ENCODE measurements around the gene YPEL1. TPM values are rescaled to one million over a fixed set of nuclear protein-coding genes. Genes with fewer than 3 reads are reported as not detected.

Gene YPEL1
- total and polyA plus RNA-seq, 2 donors (not counting 1 experiment from before 2014, with no cell fraction given) = 14.9 to 17.0 TPM

DNA sequence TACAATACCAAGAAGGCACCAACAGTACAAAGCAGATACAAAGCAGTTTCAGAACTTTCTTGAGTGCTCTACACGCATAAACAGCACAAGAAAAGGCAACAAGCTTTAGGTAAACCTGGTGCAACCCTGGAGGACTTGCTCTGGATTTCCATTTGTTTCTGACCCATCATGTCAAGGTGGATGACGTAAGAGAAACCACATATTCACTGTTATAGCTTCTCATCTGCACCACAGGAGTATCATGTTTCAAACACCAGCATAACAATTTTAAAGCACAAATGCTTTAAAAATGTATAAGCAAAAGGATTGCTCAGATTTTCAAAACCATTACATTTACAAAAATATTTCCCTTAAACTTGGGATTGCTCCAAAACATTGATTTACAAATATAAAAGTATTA lies 25.0 kb upstream of the YPEL1 start:
- H3K4me1 Mint-ChIP-seq = peaks cover 6% of the 10 kb centered on the region
- no peaks in the 10 kb centered on the region for H3K9me3 Mint-ChIP-seq (ENCODE audit: insufficient read depth)
- no peaks in the 10 kb centered on the region for H3K27me3 Mint-ChIP-seq
- Histone ChIP-seq H3K9me3 (ENCODE audit: control extremely low read depth in 1 of 3, control insufficient read depth in 2 of 3, insufficient read depth in 1 of 3, low read length in 2 of 3) (no peaks in the 10 kb centered on the region), H3K27ac (ENCODE audit: low read length in 2 of 2) (no peak overlapping the region), H3K27me3 (replicated peaks in 1 of 4; ENCODE audit: control extremely low read depth in 1 of 4, control insufficient read depth in 3 of 4, insufficient read depth in 4 of 4, low read length in 3 of 4) (no peaks in the 10 kb centered on the region), H3K4me1 (ENCODE audit: control insufficient read depth in 2 of 2, insufficient read depth in 2 of 2, low read length in 2 of 2) (peaks cover 0 to 2% of the 10 kb centered on the region in 2 donors), H3K9ac (ENCODE audit: low read length) (no peak overlapping the region), H4K20me1 (ENCODE audit: control insufficient read depth, insufficient read depth, low read length, poor library complexity, severe bottlenecking) (peaks cover 20% of the 10 kb centered on the region), H3K4me3 (ENCODE audit: control extremely low read depth in 1 of 5, extremely low read depth in 1 of 5, insufficient read depth in 1 of 5, low read depth in 2 of 5, low read length in 4 of 5) (no peak overlapping the region), H2AFZ (ENCODE audit: insufficient read depth, low read depth, low read length, poor library complexity, severe bottlenecking) (no peak overlapping the region), H3K4me2 (replicated peaks; ENCODE audit: low read depth, low read length, poor library complexity, severe bottlenecking) (no peak overlapping the region), H3K36me3 (replicated peaks in 1 of 2; ENCODE audit: control extremely low read depth in 1 of 2, control insufficient read depth in 1 of 2, extremely low read depth in 1 of 2, insufficient read depth in 2 of 2, low read length in 1 of 2) (peaks cover 18 to 61% of the 10 kb centered on the region in 2 experiments), H3K79me2 (ENCODE audit: control insufficient read depth, insufficient read depth, low read length) (no peaks in the 10 kb centered on the region)
- WGBS (ENCODE audit: insufficient coverage) = 90% methylated on average over 2 of the region's 2 CpGs
- ChIA-PET CTCF (interaction anchor here (0.7 to 1.2 kb wide), 3 partner anchors 47 to 211 kb away, joined by 3 read pairs; no protein-coding TSS in a partner anchor), POLR2A (no interaction called here)
- intact Hi-C loops (cut with micrococcal nuclease) = no loop called here
- TF ChIP-seq, protein P1, sequence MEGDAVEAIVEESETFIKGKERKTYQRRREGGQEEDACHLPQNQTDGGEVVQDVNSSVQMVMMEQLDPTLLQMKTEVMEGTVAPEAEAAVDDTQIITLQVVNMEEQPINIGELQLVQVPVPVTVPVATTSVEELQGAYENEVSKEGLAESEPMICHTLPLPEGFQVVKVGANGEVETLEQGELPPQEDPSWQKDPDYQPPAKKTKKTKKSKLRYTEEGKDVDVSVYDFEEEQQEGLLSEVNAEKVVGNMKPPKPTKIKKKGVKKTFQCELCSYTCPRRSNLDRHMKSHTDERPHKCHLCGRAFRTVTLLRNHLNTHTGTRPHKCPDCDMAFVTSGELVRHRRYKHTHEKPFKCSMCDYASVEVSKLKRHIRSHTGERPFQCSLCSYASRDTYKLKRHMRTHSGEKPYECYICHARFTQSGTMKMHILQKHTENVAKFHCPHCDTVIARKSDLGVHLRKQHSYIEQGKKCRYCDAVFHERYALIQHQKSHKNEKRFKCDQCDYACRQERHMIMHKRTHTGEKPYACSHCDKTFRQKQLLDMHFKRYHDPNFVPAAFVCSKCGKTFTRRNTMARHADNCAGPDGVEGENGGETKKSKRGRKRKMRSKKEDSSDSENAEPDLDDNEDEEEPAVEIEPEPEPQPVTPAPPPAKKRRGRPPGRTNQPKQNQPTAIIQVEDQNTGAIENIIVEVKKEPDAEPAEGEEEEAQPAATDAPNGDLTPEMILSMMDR (IDR thresholded peaks at IDR 0.05) = no peak
- TF ChIP-seq EZH2 (IDR thresholded peaks at IDR 0.05; ENCODE audit: borderline replicate concordance, insufficient read depth, low read depth, low read length, poor library complexity, severe bottlenecking) = no peak
- H3K27ac Mint-ChIP-seq = no peak overlapping the region
- DNase-seq (no peak), ATAC-seq (ENCODE audit: low read depth) (no peak)
- H3K4me3 Mint-ChIP-seq = no peak overlapping the region

DNA sequence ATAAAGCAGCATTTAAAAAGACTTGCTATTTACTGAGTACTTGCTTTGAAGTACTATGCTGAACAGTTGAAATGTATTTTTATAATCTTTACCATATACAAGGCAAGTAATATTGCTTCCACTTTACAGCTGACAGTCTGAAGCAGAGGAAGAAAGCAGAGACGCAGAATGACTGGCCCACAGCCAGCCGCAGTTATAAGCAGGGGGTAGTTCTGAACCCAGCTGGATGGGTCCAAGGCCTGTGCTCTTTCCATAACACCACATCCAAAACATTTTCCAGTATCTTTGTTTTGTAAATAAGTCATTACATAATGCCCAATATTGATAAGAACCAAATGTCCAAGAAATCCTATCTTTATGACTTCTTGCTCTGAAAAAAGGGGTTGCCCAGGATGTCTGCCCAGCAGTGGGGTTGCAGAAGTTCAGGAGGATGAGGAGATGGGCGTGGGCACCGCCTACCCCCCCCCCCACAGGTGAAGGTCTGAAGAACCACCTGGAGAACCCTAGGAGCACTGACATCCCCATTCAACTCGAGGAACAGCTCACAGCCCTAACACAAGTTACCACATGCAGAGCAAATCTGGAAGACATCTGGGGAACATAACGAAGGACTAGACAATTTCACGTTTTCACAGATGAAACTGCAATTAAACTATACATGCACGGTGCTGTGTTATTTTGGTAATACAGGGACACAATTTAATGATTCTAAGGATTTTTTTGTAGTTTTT lies 24.2 kb upstream of the YPEL1 start:
- ATAC-seq (ENCODE audit: low read depth) = no peak
- TF ChIP-seq, protein P1 (IDR thresholded peaks at IDR 0.05) = no peak
- no peak for TF ChIP-seq EZH2 (IDR thresholded peaks at IDR 0.05; ENCODE audit: borderline replicate concordance, insufficient read depth, low read depth, low read length, poor library complexity, severe bottlenecking)
- no peak overlapping the region for H3K27ac Mint-ChIP-seq
- Histone ChIP-seq H3K27me3 (replicated peaks in 1 of 4; ENCODE audit: control extremely low read depth in 1 of 4, control insufficient read depth in 3 of 4, insufficient read depth in 4 of 4, low read length in 3 of 4) (no peaks in the 10 kb centered on the region), H3K79me2 (ENCODE audit: control insufficient read depth, insufficient read depth, low read length) (no peaks in the 10 kb centered on the region), H3K36me3 (replicated peaks in 1 of 2; ENCODE audit: control extremely low read depth in 1 of 2, control insufficient read depth in 1 of 2, extremely low read depth in 1 of 2, insufficient read depth in 2 of 2, low read length in 1 of 2) (peaks cover 18 to 52% of the 10 kb centered on the region in 2 experiments), H3K4me2 (replicated peaks; ENCODE audit: low read depth, low read length, poor library complexity, severe bottlenecking) (no peak overlapping the region), H3K9ac (ENCODE audit: low read length) (no peak overlapping the region), H4K20me1 (ENCODE audit: control insufficient read depth, insufficient read depth, low read length, poor library complexity, severe bottlenecking) (peaks cover 15% of the 10 kb centered on the region), H3K27ac (ENCODE audit: low read length in 2 of 2) (no peak overlapping the region), H2AFZ (ENCODE audit: insufficient read depth, low read depth, low read length, poor library complexity, severe bottlenecking) (no peak overlapping the region), H3K9me3 (ENCODE audit: control extremely low read depth in 1 of 3, control insufficient read depth in 2 of 3, insufficient read depth in 1 of 3, low read length in 2 of 3) (no peaks in the 10 kb centered on the region), H3K4me1 (ENCODE audit: control insufficient read depth in 2 of 2, insufficient read depth in 2 of 2, low read length in 2 of 2) (peaks cover 4 to 10% of the 10 kb centered on the region in 2 donors), H3K4me3 (ENCODE audit: control extremely low read depth in 1 of 5, extremely low read depth in 1 of 5, insufficient read depth in 1 of 5, low read depth in 2 of 5, low read length in 4 of 5) (no peak overlapping the region)
- WGBS (ENCODE audit: insufficient coverage) = 100% methylated on average over 1 of the region's 8 CpGs
- CTCF ChIA-PET = interaction anchor here (0.7 kb wide), 2 partner anchors 46 to 212 kb away, joined by 3 read pairs; no protein-coding TSS in a partner anchor
- no peaks in the 10 kb centered on the region for H3K9me3 Mint-ChIP-seq (ENCODE audit: insufficient read depth)
- peaks cover 13% of the 10 kb centered on the region for H3K4me1 Mint-ChIP-seq
- POLR2A ChIA-PET = interaction anchor here (0.5 kb wide), 1 partner anchor 18 kb away, joined by 10 read pairs; no protein-coding TSS in a partner anchor
- intact Hi-C loops (cut with micrococcal nuclease) = no loop called here
- H3K27me3 Mint-ChIP-seq = no peaks in the 10 kb centered on the region
- no peak for DNase-seq
- no peak overlapping the region for H3K4me3 Mint-ChIP-seq

Data from B cell (primary cell).